Astrocyte of the cerebellum (primary cell): ENCODE data around the gene PGLYRP4.

Experiments
- DNase-seq: peaks from one replicate; pipeline ENCODE4 v3.0.0-alpha.2; 2011; ENCODE audit warnings: low read depth
- H3K4me3 ChIP-seq: 2 replicates; pipeline ENCODE4 v1.5.1; 2011; ENCODE audit warnings: mild to moderate bottlenecking, low read depth, low read length, moderate library complexity
- in situ Hi-C: cut with HindIII; loops from 2 replicates; pipeline ENCODE4 v1.10.0; 2017; ENCODE audit warnings: low sequenced_read_pairs
- TF ChIP-seq, protein P1 (sequence below): IDR thresholded peaks from 2 replicates; pipeline ENCODE4 v1.5.1; 2012; ENCODE audit warnings: low read length, low read depth, moderate library complexity, mild to moderate bottlenecking; ENCODE audit errors: missing control alignments

Gene PGLYRP4

DNA sequence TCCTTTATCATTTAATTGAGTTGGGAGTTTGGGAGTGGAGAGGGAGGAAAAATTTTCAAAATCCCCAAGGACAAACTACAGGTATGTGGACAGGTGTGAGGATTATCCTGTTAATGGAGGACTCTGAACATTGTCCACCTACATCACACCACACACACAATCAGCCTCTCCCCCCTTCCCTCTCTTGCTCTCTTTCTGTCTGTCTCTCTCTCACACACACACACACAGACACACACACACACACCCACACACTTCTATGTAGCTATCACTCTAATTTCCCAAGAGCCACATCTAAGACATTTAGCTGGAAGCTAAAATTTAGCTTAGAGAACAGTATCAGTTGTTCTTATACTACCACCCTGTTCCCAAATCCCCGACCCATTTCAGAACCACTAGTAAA is 40.8 kb upstream of the PGLYRP4 start:
- in situ Hi-C loops: no loop called here
- TF ChIP-seq, protein P1, sequence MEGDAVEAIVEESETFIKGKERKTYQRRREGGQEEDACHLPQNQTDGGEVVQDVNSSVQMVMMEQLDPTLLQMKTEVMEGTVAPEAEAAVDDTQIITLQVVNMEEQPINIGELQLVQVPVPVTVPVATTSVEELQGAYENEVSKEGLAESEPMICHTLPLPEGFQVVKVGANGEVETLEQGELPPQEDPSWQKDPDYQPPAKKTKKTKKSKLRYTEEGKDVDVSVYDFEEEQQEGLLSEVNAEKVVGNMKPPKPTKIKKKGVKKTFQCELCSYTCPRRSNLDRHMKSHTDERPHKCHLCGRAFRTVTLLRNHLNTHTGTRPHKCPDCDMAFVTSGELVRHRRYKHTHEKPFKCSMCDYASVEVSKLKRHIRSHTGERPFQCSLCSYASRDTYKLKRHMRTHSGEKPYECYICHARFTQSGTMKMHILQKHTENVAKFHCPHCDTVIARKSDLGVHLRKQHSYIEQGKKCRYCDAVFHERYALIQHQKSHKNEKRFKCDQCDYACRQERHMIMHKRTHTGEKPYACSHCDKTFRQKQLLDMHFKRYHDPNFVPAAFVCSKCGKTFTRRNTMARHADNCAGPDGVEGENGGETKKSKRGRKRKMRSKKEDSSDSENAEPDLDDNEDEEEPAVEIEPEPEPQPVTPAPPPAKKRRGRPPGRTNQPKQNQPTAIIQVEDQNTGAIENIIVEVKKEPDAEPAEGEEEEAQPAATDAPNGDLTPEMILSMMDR: no peak
- H3K4me3 ChIP-seq: no peak overlapping the region
- no peak for DNase-seq

- DNase-seq: no peak
- H3K4me3 ChIP-seq: no peak overlapping the region
- TF ChIP-seq, protein P1: no peak
- in situ Hi-C loops: no loop called here
These were observed 39.1 kb upstream of the PGLYRP4 start for GRCh38 chr1:153387785-153388184.

- H3K4me3 ChIP-seq: no peak overlapping the region
- TF ChIP-seq, protein P1: no peak
- DNase-seq: no peak
- in situ Hi-C loops: no loop called here
These were observed 38.4 kb upstream of the PGLYRP4 start for GRCh38 chr1:153387001-153387400.

GRCh38 chr1:153386500-153386901 is 37.9 kb upstream of the PGLYRP4 start:
- TF ChIP-seq, protein P1: no peak
- H3K4me3 ChIP-seq: no peak overlapping the region
- DNase-seq: no peak
- in situ Hi-C loops: no loop called here

- DNase-seq: no peak
- TF ChIP-seq, protein P1: no peak
- no peak overlapping the region for H3K4me3 ChIP-seq
- in situ Hi-C loops: no loop called here
These were observed 36.4 kb upstream of the PGLYRP4 start for GRCh38 chr1:153384958-153385580.

GRCh38 chr1:153380711-153381110 is 32.1 kb upstream of the PGLYRP4 start:
- DNase-seq: no peak
- TF ChIP-seq, protein P1: no peak
- in situ Hi-C loops: no loop called here
- no peak overlapping the region for H3K4me3 ChIP-seq
